Mucosa of stomach (tissue), 1 donor: Measurements from ENCODE around the gene TCP11L2.
"Not testable (repeated sequence)": the region's sequence is repeated elsewhere in the genome, so short reads cannot be mapped to it uniquely, and the experiment has no call there.

Experiments used
- H3K27me3 ChIP-seq: one replicate; pipeline ENCODE4 v1.7.0; 2013; ENCODE audit warnings: mild to moderate bottlenecking, low read length; ENCODE audit not compliant: control insufficient read depth, insufficient read depth
- H3K36me3 ChIP-seq: one replicate; pipeline ENCODE4 v1.7.0; 2013; ENCODE audit warnings: low read length; ENCODE audit not compliant: control insufficient read depth, insufficient read depth
- H3K4me1 ChIP-seq: one replicate; pipeline ENCODE4 v1.7.0; 2013; ENCODE audit warnings: mild to moderate bottlenecking, low read length; ENCODE audit not compliant: control insufficient read depth, insufficient read depth
- H3K4me3 ChIP-seq: one replicate; pipeline ENCODE4 v1.7.0; 2013; ENCODE audit warnings: low read length
- H3K9ac ChIP-seq: one replicate; pipeline ENCODE4 v1.7.0; 2013; ENCODE audit warnings: mild to moderate bottlenecking, low read length, moderate library complexity
- H3K9me3 ChIP-seq: one replicate; pipeline ENCODE4 v1.7.0; 2013; ENCODE audit warnings: mild to moderate bottlenecking, low read length, moderate library complexity; ENCODE audit not compliant: control insufficient read depth
- donor health status: Pancreatic carcinoma.

Gene TCP11L2

DNA sequence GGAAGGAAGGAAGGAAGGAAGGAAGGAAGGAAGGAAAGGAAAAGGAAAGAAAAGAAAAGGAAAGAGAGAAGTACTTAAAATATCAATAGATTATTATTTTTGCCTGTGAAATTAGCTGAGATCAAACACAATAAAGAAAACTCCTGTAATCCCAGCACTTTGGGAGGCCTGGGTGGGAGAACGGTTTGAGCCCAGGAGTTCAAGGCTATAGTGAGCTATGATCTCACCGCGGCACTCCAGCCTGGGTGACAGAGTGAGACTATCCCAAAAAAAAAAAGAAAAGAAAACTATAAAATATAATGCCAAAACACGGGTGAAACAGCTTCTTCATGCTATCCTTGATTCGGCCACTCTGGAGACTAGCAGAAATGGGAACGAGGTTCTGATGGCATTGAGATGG is 28.5 kb upstream of the TCP11L2 start:
- Histone ChIP-seq H3K36me3 (no peaks in the 10 kb centered on the region), H3K4me1 (peaks cover 45% of the 10 kb centered on the region), H3K4me3 (no peak overlapping the region), H3K27me3 (no peaks in the 10 kb centered on the region), H3K9me3 (no peaks in the 10 kb centered on the region), H3K9ac (peak overlapping the region; percentile 31)

DNA sequence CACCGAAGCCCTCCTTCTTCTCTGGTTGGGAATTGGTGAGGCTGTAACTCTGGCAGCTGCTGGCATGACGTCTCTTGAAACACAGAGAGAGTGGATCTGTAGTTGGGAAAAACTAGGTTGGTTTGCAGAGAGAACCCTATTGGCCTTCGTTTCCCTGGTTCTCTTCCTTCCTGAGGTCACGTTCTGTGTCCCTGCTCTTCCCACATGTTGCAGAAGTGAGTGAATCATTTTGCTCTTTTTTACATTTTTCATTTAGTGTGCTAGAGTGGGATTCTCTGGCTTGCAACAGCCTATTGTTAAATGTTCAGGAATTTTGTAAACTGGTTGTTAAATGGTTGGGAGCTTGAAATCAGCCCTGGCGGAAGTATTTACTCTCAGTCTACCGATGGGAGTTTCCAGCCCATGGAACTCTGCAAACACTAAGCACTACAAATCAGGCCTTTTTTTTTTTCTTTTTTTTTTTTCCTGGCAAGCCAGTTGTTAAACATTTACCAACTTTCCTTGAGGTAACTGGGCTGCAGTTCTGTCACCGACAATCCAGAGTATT is 27.9 kb upstream of the TCP11L2 start:
- H3K4me3 ChIP-seq: no peak overlapping the region
- H3K9me3 ChIP-seq: no peaks in the 10 kb centered on the region
- no peaks in the 10 kb centered on the region for H3K36me3 ChIP-seq
- no peaks in the 10 kb centered on the region for H3K27me3 ChIP-seq
- H3K4me1 ChIP-seq: peaks cover 45% of the 10 kb centered on the region
- peak overlapping the region; percentile 52 for H3K9ac ChIP-seq

DNA sequence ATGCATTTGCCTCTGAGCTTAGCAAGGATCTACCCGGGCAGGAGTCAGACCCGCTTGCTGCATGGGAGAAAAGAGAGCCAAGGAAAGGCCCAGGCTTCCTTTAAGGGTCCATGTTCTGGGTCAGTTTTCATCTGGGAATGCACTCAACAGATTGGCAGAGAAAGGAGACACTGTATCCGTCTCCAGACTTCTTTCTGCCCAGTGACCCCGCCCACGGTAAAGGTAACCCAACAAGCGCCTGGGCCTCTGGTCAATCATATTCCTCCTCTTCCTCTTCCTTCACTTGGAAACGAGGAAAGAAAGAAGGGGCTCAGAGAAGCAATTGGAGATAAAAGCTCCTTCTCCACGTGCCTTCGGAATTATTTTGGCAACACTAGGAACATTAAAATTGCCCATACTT is 27.1 kb upstream of the TCP11L2 start:
- Histone ChIP-seq H3K9ac (peak overlapping the region; percentile 52), H3K9me3 (no peaks in the 10 kb centered on the region), H3K36me3 (no peaks in the 10 kb centered on the region), H3K4me3 (no peak overlapping the region), H3K4me1 (peaks cover 45% of the 10 kb centered on the region), H3K27me3 (no peaks in the 10 kb centered on the region)

DNA sequence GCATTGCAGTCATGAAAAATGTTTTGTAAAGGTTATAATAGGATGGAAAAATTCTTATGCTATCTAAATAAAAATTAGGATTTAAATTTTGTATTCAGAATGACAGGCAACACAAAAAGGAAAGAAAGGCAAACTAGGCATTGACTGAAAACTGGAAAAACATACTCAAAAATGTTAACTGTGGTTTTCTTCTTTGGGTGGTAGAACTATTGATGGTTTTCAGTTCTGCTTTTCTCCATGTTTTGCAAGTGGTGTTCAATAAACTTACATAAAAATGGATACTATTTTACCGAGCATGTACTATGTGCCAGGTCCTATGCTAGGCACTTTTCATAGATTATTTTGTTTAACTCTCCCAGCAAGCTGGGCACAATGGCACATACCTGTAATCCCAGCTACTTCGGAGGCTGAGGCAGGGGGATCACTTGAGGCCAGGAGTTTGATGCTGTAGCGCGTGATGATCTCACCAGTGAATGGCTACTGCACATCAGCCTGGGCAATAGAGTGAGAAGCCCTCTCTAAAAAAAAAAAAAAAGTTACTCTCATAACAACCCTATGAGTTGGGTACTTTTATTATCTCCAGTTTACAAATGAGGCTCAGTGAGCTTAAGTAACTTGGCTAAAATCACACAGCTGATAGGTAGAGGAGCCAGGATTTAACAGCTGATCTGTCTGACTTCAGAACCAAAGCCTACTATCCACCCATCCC is 26.3 kb upstream of the TCP11L2 start:
- H3K9ac ChIP-seq: no peak overlapping the region
- no peaks in the 10 kb centered on the region for H3K9me3 ChIP-seq
- H3K4me1 ChIP-seq: peaks cover 45% of the 10 kb centered on the region
- H3K4me3 ChIP-seq: no peak overlapping the region
- no peaks in the 10 kb centered on the region for H3K27me3 ChIP-seq
- no peaks in the 10 kb centered on the region for H3K36me3 ChIP-seq

- no peak overlapping the region for H3K9ac ChIP-seq
- H3K27me3 ChIP-seq: no peaks in the 10 kb centered on the region
- H3K4me3 ChIP-seq: no peak overlapping the region
- no peaks in the 10 kb centered on the region for H3K9me3 ChIP-seq
- H3K4me1 ChIP-seq: peaks cover 26% of the 10 kb centered on the region
- no peaks in the 10 kb centered on the region for H3K36me3 ChIP-seq
These were observed 22.4 kb upstream of the TCP11L2 start for GRCh38 chr12:106280106-106280505.

DNA sequence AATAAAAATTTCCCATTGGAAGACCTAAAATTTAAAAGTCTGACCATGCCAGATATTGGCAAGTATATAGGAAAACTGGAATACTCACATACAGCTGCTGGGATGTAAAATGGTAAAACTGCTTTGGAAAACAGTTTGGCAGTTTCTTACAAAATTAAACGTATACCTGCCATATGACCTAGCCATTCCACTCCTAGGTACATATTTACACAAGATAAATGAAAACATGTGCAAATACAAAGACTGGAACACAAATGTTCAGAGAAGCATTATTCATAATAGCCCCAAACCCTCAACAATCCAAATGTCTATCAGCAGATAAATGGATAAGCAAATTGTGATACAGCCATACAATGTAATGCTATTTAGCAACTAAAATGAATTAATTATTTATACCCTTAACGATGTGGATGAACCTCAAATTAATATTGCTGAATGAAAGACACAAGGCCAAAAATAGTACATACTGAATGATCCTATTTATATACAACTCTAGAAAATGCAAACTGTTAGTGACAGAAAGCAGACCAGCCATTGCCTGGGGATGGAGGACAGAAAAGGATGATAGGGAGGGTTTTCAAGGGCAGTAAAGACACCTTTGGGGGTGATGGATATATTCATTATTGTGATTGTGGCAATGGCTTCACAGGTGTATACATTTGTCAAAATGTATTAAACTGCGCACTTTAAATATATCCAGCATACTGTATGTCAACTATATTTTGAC is 21.3 kb upstream of the TCP11L2 start:
- H3K9ac ChIP-seq: no peak overlapping the region
- H3K27me3 ChIP-seq: no peaks in the 10 kb centered on the region
- no peak overlapping the region for H3K4me3 ChIP-seq
- H3K4me1 ChIP-seq: peaks cover 19% of the 10 kb centered on the region
- no peaks in the 10 kb centered on the region for H3K9me3 ChIP-seq
- no peaks in the 10 kb centered on the region for H3K36me3 ChIP-seq

GRCh38 chr12:106281804-106282203 is 20.7 kb upstream of the TCP11L2 start:
- no peak overlapping the region for H3K4me3 ChIP-seq
- H3K36me3 ChIP-seq: no peaks in the 10 kb centered on the region
- H3K27me3 ChIP-seq: no peaks in the 10 kb centered on the region
- H3K9ac ChIP-seq: no peak overlapping the region
- H3K4me1 ChIP-seq: peaks cover 19% of the 10 kb centered on the region
- H3K9me3 ChIP-seq: no peaks in the 10 kb centered on the region

DNA sequence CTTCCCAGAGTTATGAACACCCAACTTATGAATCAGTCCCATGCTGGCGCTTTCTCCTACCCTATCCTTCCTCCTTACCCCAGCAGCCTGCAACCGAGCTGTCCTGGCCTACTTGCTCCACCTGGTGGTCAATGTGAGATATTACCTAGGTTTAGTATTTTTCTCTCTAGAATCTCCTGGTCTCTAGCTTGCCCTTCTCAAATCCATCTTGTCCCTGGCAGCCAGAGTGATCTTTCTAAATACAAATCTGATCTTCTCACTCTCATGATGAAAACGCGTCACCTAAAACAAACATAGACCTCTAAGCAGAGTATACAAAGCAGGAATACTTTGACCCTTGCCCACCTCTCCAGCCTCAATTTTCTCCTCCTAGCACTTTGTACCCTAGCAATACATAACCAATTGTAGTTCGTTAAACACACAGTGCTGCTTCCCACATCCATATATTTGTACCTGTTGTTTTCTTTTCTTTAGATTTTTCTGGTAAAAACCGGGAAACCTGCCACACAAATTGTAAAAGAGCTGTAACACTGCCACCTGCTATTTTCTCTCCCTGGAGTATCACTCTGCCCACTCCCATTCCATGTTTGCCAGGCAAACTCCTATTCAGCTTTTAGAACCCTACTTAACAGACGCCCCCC is 20.0 kb upstream of the TCP11L2 start:
- Histone ChIP-seq H3K36me3 (no peaks in the 10 kb centered on the region), H3K4me3 (no peak overlapping the region), H3K4me1 (peaks cover 19% of the 10 kb centered on the region), H3K9ac (no peak overlapping the region), H3K27me3 (no peaks in the 10 kb centered on the region), H3K9me3 (no peaks in the 10 kb centered on the region)

DNA sequence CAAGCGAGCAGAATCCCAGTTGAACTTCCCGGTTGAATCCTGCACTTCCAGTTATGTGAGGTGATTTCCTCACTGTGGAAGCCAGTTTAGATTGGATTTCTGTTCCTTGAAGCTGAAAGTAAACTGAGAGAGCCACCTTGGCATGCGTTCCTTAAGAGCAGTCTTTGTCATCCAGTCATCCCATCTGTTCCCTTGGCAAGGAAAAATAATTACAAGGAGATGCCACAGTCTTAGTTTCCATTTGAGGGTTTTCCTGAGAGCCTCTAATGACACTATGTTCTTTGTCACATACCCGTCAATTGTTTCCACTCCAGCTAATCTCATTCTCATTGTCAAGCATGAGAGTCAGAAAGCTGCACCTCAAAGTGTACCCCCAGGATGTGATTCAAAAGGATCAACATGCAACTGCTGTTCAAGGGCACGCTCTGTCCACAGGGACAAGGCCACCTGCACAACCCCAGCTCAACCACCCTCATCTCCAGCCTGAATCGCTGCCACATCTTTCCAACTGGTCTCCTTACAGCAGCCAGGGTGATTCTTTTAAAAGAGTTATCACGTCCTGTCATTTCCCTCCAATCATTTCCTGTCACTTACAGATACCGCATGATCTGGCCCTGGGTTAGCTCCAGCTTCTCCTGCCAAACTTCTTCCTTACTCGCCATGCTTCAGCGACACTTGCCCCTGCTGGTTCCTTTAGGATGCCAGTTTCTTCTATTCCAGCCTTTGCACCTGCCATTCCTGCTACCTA is 18.0 kb upstream of the TCP11L2 start:
- Histone ChIP-seq H3K27me3 (no peaks in the 10 kb centered on the region), H3K9me3 (no peaks in the 10 kb centered on the region), H3K36me3 (no peaks in the 10 kb centered on the region), H3K4me1 (peaks cover 26% of the 10 kb centered on the region), H3K9ac (no peak overlapping the region), H3K4me3 (no peak overlapping the region)

DNA sequence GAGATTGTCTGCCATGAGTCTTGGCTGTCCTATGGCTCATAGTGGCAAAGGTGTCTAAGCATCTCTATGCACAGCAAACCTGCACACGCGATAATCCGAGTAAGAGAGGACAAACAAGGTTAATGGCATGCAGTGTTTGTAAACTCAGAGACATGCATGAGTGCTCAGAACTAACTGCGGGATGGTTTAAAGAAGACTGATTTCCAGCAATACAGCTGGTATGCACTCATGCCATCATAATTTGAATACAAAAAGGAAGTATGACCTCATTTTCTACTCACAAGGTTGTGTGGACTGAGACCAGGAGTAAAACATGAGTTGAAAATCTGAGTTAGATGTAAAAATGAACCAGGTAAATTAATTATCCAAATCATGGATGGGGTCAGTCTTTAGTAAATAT is 16.6 kb upstream of the TCP11L2 start:
- Histone ChIP-seq H3K27me3 (no peaks in the 10 kb centered on the region), H3K9ac (no peak overlapping the region), H3K4me3 (no peak overlapping the region), H3K4me1 (peaks cover 30% of the 10 kb centered on the region), H3K9me3 (no peaks in the 10 kb centered on the region), H3K36me3 (no peaks in the 10 kb centered on the region)

- H3K36me3 ChIP-seq, H3K27me3 ChIP-seq, H3K4me3 ChIP-seq, H3K9me3 ChIP-seq, H3K9ac ChIP-seq: not testable (repeated sequence)
- H3K4me1 ChIP-seq: peaks cover 30% of the 10 kb centered on the region
These were observed 15.9 kb upstream of the TCP11L2 start for GRCh38 chr12:106286576-106287162.
